NCI-H1417 (cell line): Measurements from ENCODE around the gene BCL7B.
"Not testable (repeated sequence)": the region's sequence is repeated elsewhere in the genome, so short reads cannot be mapped to it uniquely, and the experiment has no call there.

Experiments
- DNase-seq, 3 experiments: peaks; one replicate each; lab custom pipeline; 2025; lab: John Stamatoyannopoulos, UW

The BCL7B gene

GRCh38 chr7:73557397-73558257 is at the start of gene BCL7B:
Gene BCL7B, minus strand, starts transcription at chr7:73557690. Its CDS starts 112 bp downstream, at chr7:73557578.
- peak; percentile 91 to 93 (median 93) for DNase-seq

GRCh38 chr7:73605601-73606220 is 48.2 kb upstream of the BCL7B start:
- DNase-seq, result no peak

DNA sequence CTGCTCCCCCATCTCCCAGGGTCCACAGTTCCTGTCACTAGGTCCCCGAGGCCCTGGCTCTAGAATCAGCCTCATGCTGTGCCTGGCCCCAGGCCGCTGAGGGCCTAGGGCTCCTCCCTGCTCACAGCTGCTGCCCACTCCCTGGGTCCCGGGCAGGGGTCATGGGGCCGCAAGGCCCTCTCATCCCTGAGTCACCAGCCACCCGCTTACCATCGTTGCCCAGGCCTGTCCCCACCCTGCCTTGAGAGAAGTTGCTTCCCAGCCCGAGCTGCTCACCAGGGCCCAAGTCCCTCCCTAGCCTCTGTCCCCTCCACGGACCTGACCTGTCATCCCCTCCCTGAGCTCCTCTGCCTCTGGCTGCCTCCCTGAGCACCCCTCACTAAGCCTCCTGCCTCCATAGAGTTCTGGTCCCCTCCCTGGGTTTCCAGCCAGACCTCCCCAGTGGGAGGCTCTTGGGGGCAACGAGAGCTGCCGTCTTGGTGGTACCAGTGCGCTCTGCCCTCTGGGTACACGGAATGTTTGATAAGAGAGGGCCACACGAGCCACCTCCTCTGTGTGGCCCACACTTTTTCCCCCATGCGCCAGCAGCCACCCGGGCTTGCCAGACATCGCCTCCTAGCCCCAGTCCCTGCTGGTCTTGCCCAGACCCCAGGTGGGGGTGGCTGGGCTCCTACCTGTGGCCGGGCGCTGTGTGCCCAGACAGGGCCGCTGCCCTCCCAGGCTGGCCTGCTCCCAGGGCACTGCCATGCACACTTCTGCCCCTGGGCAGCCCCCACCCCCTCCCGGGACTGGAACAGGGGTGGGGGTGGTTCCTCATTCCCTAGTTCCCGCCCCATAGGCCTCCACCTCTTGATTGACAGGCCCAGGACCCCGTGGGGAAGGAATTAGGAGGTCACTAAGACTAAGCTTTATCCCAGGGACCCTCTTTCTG is 45.5 kb upstream of the BCL7B start:
- no peak for DNase-seq

DNA sequence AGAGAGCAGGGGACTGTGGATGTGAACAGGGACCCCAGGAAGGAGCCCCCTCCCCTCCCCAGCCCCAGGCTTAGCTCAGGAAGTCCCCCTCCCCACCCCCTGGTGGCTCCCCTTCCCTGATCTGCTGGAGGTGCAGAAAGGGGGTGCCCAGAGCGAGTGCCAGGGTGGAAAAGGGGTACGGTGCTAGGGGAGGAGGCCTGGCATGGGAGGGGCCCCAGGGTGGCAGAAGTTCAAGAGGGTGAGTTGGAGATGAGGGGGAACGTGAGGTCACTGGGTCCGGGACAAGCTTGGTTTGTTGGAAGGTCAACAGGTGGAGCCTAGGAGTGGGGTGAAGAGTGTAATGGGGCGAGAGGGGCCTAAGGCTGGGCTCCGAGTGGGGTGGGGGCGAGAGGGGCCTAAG is 42.4 kb upstream of the BCL7B start:
- no peak for DNase-seq

- DNase-seq, result no peak
Measured at GRCh38 chr7:73599151-73599882, 41.8 kb upstream of the BCL7B start.

DNA sequence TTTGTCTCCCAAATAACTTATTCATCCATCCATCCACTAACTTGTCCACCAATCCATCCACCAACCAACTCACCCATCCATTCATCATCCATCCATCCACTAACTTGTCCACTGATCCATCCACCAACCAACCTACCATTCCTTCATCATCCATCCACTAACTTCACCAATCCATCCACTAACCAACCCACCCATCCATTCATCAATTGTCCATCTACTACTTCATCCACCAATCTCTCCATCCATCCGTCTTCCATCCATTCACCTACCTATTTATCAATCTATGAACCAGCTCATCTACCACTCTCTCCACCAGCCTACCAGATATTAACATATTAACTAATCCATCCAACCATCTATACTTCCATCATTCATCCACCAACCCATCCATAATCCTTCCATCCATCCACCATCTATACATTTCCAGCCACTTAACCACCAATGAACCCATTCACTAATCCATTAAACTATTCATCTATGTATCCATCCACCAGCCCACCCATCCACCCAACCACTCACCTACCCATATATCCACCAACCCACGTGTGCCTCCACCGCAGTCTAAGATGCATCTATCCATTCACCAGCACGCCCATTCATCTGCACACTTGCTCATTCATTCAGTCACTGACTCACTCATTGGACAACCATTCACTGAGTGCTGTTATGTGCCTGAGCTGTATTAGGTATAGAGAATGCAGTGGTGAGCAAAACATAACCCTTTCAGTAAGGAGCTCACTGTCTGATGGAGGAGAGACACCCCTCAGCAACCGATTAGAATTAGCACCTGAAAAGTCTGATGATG is 40.7 kb upstream of the BCL7B start:
- DNase-seq, result no peak

- DNase-seq, result no peak
Measured at GRCh38 chr7:73596191-73597065, 38.9 kb upstream of the BCL7B start.

GRCh38 chr7:73595358-73595757 is 37.9 kb upstream of the BCL7B start:
- DNase-seq, result no peak

- DNase-seq, result no peak
Measured at GRCh38 chr7:73593207-73594045, 35.9 kb upstream of the BCL7B start.

DNA sequence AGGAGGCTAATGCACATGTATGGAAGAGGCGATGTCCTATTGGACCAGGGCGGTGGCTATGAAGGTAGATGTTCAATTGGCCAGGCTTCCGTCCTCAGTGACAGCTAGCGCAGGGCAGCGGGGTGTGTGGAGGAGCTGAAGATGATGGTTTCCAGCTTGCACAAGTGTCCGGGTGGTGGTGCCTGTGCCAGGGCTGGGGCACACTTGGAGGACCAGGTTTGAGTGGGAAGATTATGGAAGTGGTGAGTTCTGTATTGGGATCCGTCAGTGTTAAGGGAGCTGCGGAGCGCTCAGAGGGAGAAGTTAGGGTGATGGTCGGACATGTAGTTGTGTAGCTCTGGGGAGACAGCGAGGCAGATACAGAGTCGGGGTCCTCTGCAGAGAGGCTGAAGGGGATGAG is 29.4 kb upstream of the BCL7B start:
- no peak for DNase-seq

GRCh38 chr7:73585196-73585595 is 27.7 kb upstream of the BCL7B start:
- DNase-seq, result no peak

DNA sequence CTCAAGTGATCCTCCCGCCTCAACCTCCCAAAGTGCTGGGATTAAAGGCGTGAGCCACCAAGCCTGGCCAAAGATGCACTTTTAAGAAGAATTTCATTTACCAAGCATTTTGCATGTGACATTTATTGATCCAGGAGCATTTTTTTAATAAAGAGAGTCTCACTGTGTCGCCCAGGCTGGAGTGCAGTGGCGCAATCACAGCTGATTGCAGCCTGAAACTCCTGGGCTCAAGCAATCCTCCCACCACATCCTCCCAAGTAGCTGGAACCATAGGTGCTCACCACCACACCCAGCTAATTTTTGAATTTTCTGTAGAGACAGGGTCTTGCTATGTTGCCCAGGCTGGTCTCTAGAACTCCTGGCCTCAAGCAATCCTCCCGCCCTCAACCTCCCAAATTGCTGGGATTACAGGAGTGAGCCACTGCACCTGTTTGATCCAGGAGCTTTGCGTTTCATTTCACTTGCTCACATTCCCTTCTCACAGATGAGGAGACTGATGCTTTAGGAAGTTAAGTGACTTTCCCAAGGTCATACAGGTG is 25.2 kb upstream of the BCL7B start:
- DNase-seq, result no peak

DNA sequence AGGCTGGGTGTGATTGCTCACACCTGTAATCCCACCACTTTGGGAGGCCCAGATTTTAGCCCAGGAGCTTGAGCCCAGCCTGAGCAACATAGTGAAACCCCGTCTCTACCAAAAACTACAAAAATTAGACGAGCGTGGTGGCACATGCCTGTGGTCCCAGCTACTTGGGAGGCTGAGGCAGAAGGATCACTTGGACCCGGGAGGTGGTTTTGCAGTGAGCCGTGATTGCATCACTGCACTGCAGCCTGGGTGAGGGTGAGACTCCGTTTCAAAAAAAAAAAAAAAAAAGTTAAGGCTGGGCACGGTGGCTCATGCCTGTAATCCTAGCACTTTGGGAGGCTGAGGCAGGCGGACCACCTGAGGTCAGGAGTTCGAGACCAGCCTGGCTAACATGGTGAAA is 23.5 kb upstream of the BCL7B start:
- not testable (repeated sequence) for DNase-seq

DNA sequence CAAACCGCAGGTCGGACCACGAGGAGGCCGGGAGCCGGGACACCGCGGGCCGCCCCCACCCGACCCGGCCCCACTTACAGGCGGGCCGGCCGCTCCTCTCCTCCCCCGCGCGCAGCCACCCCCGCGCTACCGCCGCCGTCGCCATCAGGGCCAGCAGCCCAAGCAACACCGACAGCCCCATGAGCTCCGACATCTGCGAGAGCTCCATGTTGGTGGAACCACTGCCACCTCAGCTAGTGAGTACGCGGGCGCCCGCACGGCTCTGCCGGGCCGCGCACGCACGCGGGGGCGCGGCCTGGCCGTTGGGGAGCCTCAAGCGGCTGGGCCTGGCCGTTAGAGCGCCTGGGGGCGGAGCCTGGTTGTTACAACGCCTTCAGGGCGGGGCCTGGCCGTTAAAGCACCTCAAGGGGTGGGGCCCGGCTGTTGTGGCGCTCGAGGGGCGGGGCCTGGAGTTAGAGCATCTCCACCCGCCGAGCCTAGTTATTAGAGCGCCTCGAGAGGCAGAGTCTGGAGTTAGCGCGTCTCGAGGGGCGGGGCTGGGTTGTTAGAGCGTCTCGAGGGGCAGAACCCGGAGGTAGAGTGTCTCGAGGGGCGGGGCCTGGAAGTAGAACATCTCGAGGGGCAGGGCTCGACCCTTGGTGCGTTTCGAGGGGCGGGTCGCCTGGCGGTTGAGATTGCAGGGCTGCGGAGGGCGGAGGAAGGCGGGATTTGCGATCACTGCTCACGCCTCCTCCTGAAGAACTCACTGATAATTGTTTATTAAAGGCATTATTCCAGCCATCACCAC is 21.0 kb upstream of the BCL7B start, which contains the start of gene TBL2:
Gene TBL2, minus strand, starts transcription at position 238 of the 787 bp plus-strand sequence. Its CDS starts 30 bp downstream, at position 208.
- peak; percentile 99 to 100 (median 99) for DNase-seq

DNA sequence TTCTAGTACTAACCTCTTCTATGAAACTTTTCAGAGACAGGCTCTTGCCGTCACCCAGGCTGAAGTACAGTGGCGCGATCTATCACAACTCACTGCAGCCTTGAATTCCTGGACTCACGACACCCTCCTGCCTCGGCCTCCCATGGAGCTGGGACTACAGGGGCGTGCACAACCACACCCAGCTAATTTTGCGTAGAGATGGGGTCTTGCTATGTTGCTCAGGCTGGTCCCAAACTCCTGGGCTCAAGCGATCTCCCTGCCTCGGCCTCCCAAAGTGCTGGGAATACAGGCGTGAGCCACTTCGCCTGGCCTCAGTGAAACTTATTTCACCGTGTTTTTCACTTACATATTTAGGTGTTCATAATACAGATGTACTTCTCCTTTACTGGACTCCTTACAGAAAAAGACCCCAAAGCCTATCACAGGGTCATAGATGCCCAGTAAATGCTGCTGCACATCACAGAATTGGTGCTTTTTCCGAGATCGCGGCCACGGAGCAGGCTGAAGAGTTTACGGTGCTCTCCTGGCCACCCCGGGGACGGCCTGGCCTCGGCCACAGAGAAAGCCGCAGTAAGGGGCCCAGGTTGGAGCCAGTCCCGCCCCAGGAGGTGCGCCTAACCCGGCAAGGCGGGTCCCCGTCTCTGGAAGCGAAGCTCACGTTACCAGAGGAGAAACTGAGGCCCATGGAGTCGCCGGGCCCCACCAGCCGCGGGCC is 20.3 kb upstream of the BCL7B start:
- no peak for DNase-seq

DNA sequence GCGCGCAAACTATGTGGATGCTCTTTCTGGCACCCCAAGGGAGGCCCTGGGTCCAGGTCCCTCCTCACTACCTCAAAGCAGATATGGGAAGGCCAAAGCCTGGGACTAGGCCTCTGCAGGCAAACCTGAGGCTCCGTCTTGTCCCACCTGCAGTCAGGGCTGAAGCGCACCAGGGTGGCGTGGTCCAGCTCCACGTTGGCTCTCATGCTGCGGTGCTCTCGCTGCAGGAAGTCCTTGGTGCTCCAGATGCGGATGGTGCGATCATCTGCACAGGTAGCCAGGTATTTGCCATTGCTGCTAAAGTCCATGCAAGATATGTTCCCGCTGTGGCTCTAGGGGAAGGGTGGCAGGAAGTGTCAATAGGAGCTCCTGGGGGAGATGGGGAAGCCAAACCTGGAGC is 16.3 kb upstream of the BCL7B start:
- no peak for DNase-seq

DNA sequence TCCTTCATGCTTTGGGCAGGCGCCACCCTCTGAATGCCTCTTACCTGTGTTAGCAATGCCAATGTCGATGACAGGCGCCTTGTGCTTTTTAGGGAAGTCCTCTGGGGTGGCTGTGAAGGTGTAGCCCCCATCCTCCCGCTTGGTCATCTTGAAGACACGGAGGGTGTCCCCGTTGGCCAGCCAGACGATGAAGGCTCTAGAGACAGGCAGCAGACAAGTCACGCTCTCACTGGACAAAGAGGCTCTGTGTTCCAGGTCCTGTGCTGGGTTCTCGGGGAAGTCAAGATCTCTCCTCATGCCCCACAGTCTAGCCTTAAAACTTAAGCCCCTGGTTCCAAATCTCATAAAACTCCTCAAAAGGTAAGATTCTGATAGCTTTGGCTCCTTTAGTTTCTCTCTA is 15.8 kb upstream of the BCL7B start:
- no peak for DNase-seq
